HG02840 (cell line): ENCODE results near the gene TMEM237.

Experiments
- ATAC-seq: cut with Tn5 transposase; IDR thresholded peaks from one replicate; pipeline ENCODE4 v1.9.1; 2021; ENCODE audit warnings: mild to moderate bottlenecking, moderate library complexity, moderate number of reproducible peaks; ENCODE audit not compliant: unreplicated experiment, low FRiP score

Gene TMEM237

GRCh38 chr2:201642579-201643215 lies 606 bp downstream of the TMEM237 start:
- ATAC-seq = peak; percentile 73

- ATAC-seq = peak; percentile 29
Measured at GRCh38 chr2:201642086-201642578, 1.2 kb downstream of the TMEM237 start.

GRCh38 chr2:201639205-201639604 lies 4.1 kb downstream of the TMEM237 start:
- ATAC-seq = no peak

- ATAC-seq = no peak
Measured at GRCh38 chr2:201638326-201638725, 5.0 kb downstream of the TMEM237 start.

GRCh38 chr2:201633661-201634249 lies 9.5 kb downstream of the TMEM237 start:
- no peak for ATAC-seq

- no peak for ATAC-seq
Measured at GRCh38 chr2:201631041-201631440, 12.3 kb downstream of the TMEM237 start.

GRCh38 chr2:201630577-201630976 lies 12.7 kb downstream of the TMEM237 start:
- ATAC-seq = no peak

GRCh38 chr2:201628545-201628944 lies 14.8 kb downstream of the TMEM237 start:
- ATAC-seq = no peak

- no peak for ATAC-seq
Measured at GRCh38 chr2:201622306-201622970, 20.9 kb downstream of the TMEM237 start.

GRCh38 chr2:201621293-201621999 lies 21.9 kb downstream of the TMEM237 start:
- ATAC-seq = no peak

- no peak for ATAC-seq
Measured at GRCh38 chr2:201618744-201619662, 24.3 kb downstream of the TMEM237 start.

GRCh38 chr2:201608021-201608420 lies 35.3 kb downstream of the TMEM237 start:
- ATAC-seq = no peak

- no peak for ATAC-seq
Measured at GRCh38 chr2:201607568-201607967, 35.7 kb downstream of the TMEM237 start.

GRCh38 chr2:201600906-201601305 lies 42.4 kb downstream of the TMEM237 start:
- ATAC-seq = no peak

GRCh38 chr2:201597397-201597796 lies 45.9 kb downstream of the TMEM237 start:
- no peak for ATAC-seq

GRCh38 chr2:201580486-201580885 lies 62.8 kb downstream of the TMEM237 start:
- ATAC-seq = no peak

- no peak for ATAC-seq
Measured at GRCh38 chr2:201579536-201579935, 63.8 kb downstream of the TMEM237 start.

GRCh38 chr2:201575971-201576370 lies 67.3 kb downstream of the TMEM237 start:
- no peak for ATAC-seq

- no peak for ATAC-seq
Measured at GRCh38 chr2:201574766-201575165, 68.5 kb downstream of the TMEM237 start.
